Measurements from ENCODE around the gene NCK2. TPM values are rescaled to one million over a fixed set of nuclear protein-coding genes. Genes with fewer than 3 reads are reported as not detected.

The NCK2 gene
- total RNA-seq, 1 experiment from 2014 or later, result 30.3 TPM

GRCh38 chr2:105783972-105784371 lies 39.3 kb downstream of the NCK2 start:
- in situ Hi-C loops (cut with HindIII; ENCODE audit: low pct_unique_long_range_greater_than_20kb, low sequenced_read_pairs), result no loop called here
- no peak for DNase-seq (ENCODE audit: low read depth)

- in situ Hi-C loops (cut with HindIII; ENCODE audit: low pct_unique_long_range_greater_than_20kb, low sequenced_read_pairs), result no loop called here
Observed at GRCh38 chr2:105784589-105784988, 39.9 kb downstream of the NCK2 start.

GRCh38 chr2:105785095-105785847 lies 40.6 kb downstream of the NCK2 start:
- DNase-seq (ENCODE audit: low read depth), result no peak
- in situ Hi-C loops (cut with HindIII; ENCODE audit: low pct_unique_long_range_greater_than_20kb, low sequenced_read_pairs), result no loop called here

More at GRCh38 chr2:105784589-105784988, 39.9 kb downstream of the NCK2 start:
- no peak for DNase-seq (ENCODE audit: low read depth)

GRCh38 chr2:105786231-105787230 lies 41.8 kb downstream of the NCK2 start:
- DNase-seq (ENCODE audit: low read depth), result no peak
- in situ Hi-C loops (cut with HindIII; ENCODE audit: low pct_unique_long_range_greater_than_20kb, low sequenced_read_pairs), result no loop called here

GRCh38 chr2:105787376-105788318 lies 42.9 kb downstream of the NCK2 start:
- DNase-seq (ENCODE audit: low read depth), result no peak
- in situ Hi-C loops (cut with HindIII; ENCODE audit: low pct_unique_long_range_greater_than_20kb, low sequenced_read_pairs), result no loop called here

- DNase-seq (ENCODE audit: low read depth), result no peak
- in situ Hi-C loops (cut with HindIII; ENCODE audit: low pct_unique_long_range_greater_than_20kb, low sequenced_read_pairs), result no loop called here
Observed at GRCh38 chr2:105788670-105789290, 44.1 kb downstream of the NCK2 start.

- in situ Hi-C loops (cut with HindIII; ENCODE audit: low pct_unique_long_range_greater_than_20kb, low sequenced_read_pairs), result no loop called here
Observed at GRCh38 chr2:105789745-105790460, 45.2 kb downstream of the NCK2 start.

GRCh38 chr2:105790461-105791149 lies 45.9 kb downstream of the NCK2 start:
- no peak for DNase-seq (ENCODE audit: low read depth)
- in situ Hi-C loops (cut with HindIII; ENCODE audit: low pct_unique_long_range_greater_than_20kb, low sequenced_read_pairs), result no loop called here

More at GRCh38 chr2:105789745-105790460, 45.2 kb downstream of the NCK2 start:
- no peak for DNase-seq (ENCODE audit: low read depth)

- in situ Hi-C loops (cut with HindIII; ENCODE audit: low pct_unique_long_range_greater_than_20kb, low sequenced_read_pairs), result no loop called here
- DNase-seq (ENCODE audit: low read depth), result no peak
Observed at GRCh38 chr2:105791229-105791628, 46.5 kb downstream of the NCK2 start.

GRCh38 chr2:105792561-105792960 lies 47.8 kb downstream of the NCK2 start:
- DNase-seq (ENCODE audit: low read depth), result no peak
- in situ Hi-C loops (cut with HindIII; ENCODE audit: low pct_unique_long_range_greater_than_20kb, low sequenced_read_pairs), result no loop called here

GRCh38 chr2:105793196-105793975 lies 48.7 kb downstream of the NCK2 start:
- DNase-seq (ENCODE audit: low read depth), result no peak
- in situ Hi-C loops (cut with HindIII; ENCODE audit: low pct_unique_long_range_greater_than_20kb, low sequenced_read_pairs), result no loop called here

- DNase-seq (ENCODE audit: low read depth), result no peak
- in situ Hi-C loops (cut with HindIII; ENCODE audit: low pct_unique_long_range_greater_than_20kb, low sequenced_read_pairs), result no loop called here
Observed at GRCh38 chr2:105794926-105795574, 50.3 kb downstream of the NCK2 start.

- DNase-seq (ENCODE audit: low read depth), result no peak
- in situ Hi-C loops (cut with HindIII; ENCODE audit: low pct_unique_long_range_greater_than_20kb, low sequenced_read_pairs), result no loop called here
Observed at GRCh38 chr2:105795575-105795934, 50.8 kb downstream of the NCK2 start.

- DNase-seq (ENCODE audit: low read depth), result no peak
- in situ Hi-C loops (cut with HindIII; ENCODE audit: low pct_unique_long_range_greater_than_20kb, low sequenced_read_pairs), result no loop called here
Observed at GRCh38 chr2:105796131-105796638, 51.5 kb downstream of the NCK2 start.

GRCh38 chr2:105796791-105797190 lies 52.1 kb downstream of the NCK2 start:
- in situ Hi-C loops (cut with HindIII; ENCODE audit: low pct_unique_long_range_greater_than_20kb, low sequenced_read_pairs), result no loop called here

More at GRCh38 chr2:105796791-105797190, 52.1 kb downstream of the NCK2 start:
- no peak for DNase-seq (ENCODE audit: low read depth)
